Stimulated activated CD4-positive, alpha-beta T cell treated with anti-CD3 and anti-CD28 coated beads, Interleukin-15, amount 100 ng/mL, for 24 hours (primary cell): ENCODE measurements around the gene SECISBP2L.
"Not testable (repeated sequence)": the region's sequence is repeated elsewhere in the genome, so short reads cannot be mapped to it uniquely, and the experiment has no call there.

Experiments used
- DNase-seq: peaks from one replicate; pipeline ENCODE4 v3.0.0-alpha.2; 2020

Gene SECISBP2L

GRCh38 chr15:48989170-48989569 is 57.1 kb downstream of the SECISBP2L start:
- no peak for DNase-seq

DNA sequence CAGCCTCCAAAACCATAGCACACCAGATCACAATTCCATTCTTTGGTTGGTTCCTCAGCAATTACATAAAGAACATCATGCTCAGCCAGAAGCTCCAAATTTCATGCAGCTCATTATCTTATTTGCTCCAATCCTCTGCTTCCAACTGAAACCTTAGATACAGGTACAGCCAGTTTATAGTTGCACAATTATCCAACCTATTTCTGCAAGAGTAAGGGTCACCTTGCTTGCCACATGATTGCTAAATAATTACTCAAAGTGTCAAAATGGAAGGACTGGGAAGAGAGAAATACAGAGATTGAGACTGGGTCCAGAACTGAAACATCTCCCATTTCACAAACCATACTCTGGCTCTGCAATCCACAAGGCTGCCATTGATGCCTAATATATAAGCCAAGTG is 59.1 kb downstream of the SECISBP2L start:
- DNase-seq = no peak

- DNase-seq = no peak
These were observed 60.0 kb downstream of the SECISBP2L start for GRCh38 chr15:48986240-48986639.

DNA sequence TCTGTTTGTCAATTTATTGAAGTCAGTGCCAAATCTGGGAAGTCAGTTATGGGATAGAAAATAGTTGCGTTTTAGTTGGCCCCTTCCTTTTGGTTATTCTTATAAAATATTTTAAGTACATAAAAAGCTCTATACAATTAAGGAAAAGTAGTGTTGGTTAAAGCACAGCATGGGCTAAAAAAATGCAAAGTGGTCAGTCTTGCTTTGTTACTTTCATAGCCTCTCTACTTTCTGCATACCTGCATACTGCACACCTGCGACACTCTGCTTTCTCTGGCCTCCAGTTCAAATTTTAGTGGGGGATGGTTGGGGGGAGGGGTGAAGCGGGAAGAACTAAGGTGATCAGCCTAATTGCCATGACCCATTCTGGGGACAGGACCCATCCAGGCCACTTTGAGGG is 60.7 kb downstream of the SECISBP2L start:
- DNase-seq = no peak

GRCh38 chr15:48984811-48985352 is 61.4 kb downstream of the SECISBP2L start:
- no peak for DNase-seq

GRCh38 chr15:48984021-48984710 is 62.1 kb downstream of the SECISBP2L start:
- DNase-seq = no peak

GRCh38 chr15:48983300-48983699 is 62.9 kb downstream of the SECISBP2L start:
- DNase-seq = no peak

DNA sequence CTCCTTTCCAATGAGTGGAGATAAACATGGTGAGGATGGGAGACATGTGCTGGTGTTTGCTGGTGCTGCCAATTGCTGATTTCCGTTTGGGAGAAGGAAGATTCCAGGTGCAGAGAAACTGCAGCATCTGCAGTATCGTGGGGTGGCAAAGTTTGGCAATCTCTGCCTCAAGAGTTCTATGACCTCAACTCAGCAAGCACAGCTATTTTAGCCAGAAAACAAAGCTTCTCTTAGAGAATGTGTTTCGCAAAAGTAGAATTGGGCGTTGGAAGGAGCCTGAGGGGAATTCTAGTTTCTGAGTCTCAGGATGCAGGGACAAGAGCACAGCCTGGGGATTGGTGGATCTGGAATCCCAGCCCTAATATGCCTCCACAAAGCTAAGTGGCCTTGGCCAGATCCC is 64.3 kb downstream of the SECISBP2L start:
- no peak for DNase-seq

GRCh38 chr15:48978638-48979037 is 67.6 kb downstream of the SECISBP2L start:
- no peak for DNase-seq

- no peak for DNase-seq
These were observed 69.7 kb downstream of the SECISBP2L start for GRCh38 chr15:48976444-48977088.

DNA sequence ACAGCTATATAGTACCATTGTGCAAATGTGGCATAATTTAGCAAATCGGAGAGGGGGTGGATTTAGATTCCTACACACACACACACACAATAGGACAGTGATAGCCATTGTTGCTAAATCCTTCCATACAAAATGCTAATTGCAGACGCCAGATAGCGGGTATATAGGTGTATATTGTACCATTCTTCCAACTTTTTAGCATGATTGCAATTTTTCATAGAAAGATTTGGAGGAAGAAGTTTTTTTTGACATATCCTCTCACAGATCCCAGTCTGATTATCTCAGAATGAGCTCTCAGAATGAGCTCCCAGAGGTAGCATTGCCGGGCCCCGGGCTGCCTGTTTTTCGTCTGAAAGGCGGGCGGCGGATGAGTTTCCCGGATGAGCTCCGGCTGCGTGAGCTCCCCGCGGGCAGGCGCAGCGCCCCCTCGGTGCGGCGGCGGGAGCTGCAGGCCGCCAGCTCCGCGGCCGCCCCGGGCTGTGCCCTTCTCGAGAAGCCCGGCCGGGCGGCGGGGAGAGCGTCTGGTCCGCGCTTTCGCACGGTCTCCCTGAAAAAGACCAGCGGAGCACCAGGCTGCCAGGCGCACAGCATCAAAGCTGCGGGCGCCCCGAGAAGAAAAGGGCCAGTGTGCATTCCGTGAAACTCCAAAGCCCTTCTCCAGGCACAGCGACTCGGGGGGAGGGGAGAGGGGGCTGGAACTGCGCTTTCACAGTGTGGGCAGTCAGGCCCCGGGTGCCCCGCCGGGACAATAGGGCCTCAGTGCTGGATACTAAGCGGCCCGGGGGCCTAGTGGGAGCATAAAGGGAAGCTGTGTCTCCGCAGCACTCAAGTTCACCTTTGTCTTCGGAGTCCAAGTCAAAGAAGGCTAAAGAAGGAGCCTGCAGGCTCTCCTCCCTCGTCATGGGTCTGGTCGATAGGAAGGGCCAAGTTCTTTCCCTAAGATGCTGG is 70.5 kb downstream of the SECISBP2L start:
- peak; percentile 86 for DNase-seq

DNA sequence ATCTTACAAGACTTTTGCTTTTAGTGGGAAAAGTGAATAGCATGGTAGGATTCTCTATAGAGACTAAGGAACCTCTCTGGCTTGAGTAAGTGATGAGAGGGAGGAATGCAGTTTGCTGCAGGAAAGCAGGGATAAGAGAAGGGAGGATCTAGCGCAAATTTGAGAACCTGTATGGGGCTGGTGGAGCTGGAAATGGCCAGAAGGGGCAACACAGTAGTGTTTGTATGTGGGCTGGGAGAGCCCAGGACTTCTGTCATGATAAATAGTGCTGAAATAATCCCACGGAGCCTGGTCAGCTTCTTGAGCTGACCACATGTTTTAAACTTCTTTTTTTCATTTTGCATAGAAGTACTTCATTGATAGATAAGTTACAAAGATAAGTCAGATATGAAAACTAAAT is 71.4 kb downstream of the SECISBP2L start:
- DNase-seq = no peak

DNA sequence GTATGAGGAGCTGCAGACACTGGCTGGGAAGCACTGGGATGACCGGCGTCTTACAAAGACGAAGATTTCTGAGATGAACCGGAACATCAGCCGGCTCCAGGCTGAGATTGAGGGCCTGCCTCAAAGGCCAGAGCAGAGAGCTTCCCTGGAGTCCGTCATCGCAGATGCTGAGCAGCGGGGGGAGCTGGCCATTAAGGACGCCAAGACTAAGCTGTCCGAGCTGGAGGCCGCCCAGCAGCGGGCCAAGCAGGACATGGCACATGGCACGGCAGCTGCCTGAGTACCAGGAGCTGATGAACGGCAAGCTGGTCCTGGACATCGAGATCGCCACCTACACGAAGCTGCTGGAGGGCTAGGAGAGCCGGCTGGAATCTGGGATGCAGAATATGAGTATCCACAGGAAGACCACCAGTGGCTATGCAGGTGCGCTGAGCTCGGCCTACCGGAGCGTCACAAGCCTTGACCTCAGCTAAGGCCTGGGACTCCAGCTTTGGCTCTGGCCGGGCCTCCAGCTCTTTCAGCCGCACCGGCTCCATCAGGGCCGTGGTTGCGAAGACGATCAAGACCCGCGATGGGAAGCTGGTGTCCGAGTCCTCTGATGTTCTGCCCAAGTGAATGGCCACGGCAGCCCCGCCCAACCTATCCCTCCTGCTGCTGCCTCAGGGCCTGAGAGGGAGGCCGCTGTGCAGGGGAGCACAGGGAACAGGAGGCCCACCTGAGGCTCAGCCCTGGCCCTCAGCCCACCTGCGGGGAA is 73.3 kb downstream of the SECISBP2L start:
- no peak for DNase-seq

GRCh38 chr15:48970926-48971325 is 75.3 kb downstream of the SECISBP2L start:
- DNase-seq = not testable (repeated sequence)

DNA sequence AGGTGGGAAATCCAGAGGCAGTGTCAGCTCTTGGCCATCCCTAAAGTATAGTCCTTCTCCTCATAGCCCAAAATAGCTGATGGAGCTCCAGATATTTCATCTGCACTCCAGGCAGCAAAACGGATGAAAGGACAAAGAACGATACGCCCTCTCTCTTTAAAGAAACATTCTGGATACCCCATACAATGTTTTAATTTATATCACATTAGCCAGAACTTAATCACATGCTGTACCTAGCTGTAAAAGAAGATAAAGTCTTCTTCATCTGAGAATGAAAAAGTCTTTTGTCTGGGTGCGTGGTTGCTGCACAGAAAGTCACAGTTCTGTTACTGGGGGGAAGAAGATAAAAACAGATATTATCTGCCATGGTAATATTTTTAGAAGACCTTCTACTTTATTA is 78.2 kb downstream of the SECISBP2L start:
- no peak for DNase-seq

- DNase-seq = no peak
These were observed 78.9 kb downstream of the SECISBP2L start for GRCh38 chr15:48967336-48967735.

DNA sequence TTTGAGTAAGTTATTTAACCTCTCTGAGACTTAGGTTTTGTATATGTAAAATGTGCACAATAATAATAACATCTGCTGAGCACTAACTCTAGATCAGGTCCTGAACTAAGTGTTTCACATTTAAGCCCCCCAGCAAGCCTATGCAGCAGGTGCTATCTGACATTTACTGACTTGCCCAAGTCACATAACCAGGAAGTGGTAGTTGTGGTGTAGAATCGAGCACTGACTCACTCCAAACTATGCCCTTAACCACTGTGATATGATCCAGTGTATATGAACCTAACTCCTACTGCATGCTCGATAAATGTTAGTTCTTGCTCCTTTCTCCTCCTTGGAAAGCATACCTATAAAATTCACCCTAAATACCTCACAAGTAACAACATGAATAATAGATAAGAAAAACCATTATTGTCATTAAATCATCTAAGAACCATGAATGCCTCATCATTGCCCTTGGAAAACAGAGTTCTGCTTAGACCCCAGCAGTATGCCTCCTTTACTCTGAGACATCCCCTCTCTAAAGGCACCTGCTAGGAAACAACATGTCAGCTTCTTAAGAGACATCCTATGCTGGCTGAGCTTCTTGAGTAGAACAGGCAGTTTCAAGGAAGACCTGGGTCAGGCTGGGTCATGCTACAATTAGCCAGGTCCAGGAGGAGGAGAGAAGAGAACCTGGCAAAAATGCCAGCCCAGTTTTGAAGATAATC is 79.5 kb downstream of the SECISBP2L start:
- DNase-seq = peak; percentile 45

DNA sequence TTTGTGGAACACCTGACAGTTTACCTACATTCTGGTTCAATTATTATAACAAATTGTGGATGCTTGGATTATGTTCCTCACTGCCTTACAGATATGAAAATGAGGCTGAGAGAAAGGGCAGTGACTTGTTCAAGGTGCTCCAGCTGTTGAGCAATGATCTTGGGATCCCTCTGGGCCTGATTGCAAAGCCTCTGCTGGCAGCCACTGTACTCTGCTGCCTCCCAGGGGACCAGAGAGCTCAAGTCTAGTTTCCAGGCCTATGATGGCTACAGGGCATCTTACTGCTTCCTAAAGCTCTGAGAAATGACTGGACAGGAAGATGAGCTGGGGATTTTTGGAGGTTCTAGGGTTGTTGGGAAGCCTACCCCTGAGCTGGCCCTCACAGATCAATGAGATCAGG is 80.3 kb downstream of the SECISBP2L start:
- DNase-seq = peak; percentile 37

GRCh38 chr15:48964898-48965297 is 81.3 kb downstream of the SECISBP2L start:
- no peak for DNase-seq

DNA sequence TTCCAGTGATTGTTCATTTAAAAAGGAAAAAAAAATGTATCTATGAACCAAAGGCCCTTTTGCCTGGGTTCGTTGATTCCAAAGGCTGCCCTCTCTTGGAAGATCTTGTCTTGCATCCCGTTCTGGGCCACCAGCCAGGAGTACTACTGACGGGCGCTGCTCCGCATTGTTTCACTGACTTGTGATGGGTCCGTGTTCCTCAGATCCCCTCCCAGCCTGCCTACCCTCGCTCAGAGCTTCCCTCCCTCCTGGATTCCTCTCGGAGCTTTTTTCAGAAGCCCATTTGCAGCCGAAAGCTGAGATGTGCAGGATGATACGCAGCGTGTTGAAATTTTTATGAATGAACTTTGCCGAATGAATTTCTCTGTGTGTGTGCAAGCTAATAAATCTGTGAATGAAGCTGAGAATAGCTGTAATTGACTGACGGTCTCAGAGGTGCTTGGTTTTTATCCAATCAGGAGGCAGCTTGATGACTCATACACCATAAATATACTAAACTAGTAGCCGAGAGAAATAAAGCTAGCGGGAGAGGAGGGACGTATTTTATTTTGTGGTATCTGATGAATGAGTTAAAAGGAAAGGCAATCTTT is 82.6 kb downstream of the SECISBP2L start, which contains the start of gene SHC4:
Gene SHC4, minus strand, starts transcription at position 396 of the 590 bp plus-strand sequence. CDS start 904 bp downstream, outside the sequence.
- peak; percentile 31 for DNase-seq
